K562 (cell line): ENCODE data around the gene SMIM45.

Source experiments
- ATAC-seq: fragments of 200-7000 bp; cut with Tn5 transposase; 3 replicates; pipeline ENCODE4 v1.9.1; 2020; ENCODE audit warnings: moderate library complexity
- BruUV-seq: library from RNA; stranded (reverse); fragments of 400-500 nt; replicated peaks from 2 replicates; lab custom pipeline; 2021; lab: Mats Ljungman, UMichigan
- CTCF ChIA-PET: fragments of 300-600 bp; formaldehyde crosslinking; extraction: SDS; loops from one replicate; lab custom pipeline; 2021; ENCODE audit warnings: low intra/inter-chr PET ratio; lab: Yijun Ruan, JAX
- POLR2A ChIA-PET: fragments of 300-600, 350-650 bp; sonication (Branson Sonifier 250); formaldehyde crosslinking; extraction: SDS; loops from one replicate; lab custom pipeline; 2021; ENCODE audit warnings: antibody characterized with exemption, inconsistent platforms; lab: Yijun Ruan, JAX
- DNase-seq, 4 experiments: peaks; one replicate each; pipeline versions ENCODE4 v3.0.0 to v3.0.0-alpha.2; 2011 to 2018; ENCODE audit warnings: low spot score in 3 of 4, mixed read lengths in 3 of 4; ENCODE audit errors: extremely low read depth in 1 of 4
- FAIRE-seq: peaks from 2 replicates; lab custom pipeline; 2011; peaks lifted over from hg19 to GRCh38; lab: Jason Lieb, UNC
- H2AFZ ChIP-seq: 2 replicates; pipeline ENCODE4 v1.6.0; 2011; ENCODE audit warnings: low read depth, low read length, control low read depth, inconsistent platforms
- H3K27ac ChIP-seq: fragments of 200-600 bp; 3 replicates; pipeline ENCODE4 v1.8.0; 2011; ENCODE audit warnings: low read depth, mild to moderate bottlenecking, control low read depth, inconsistent platforms, low read length, moderate library complexity, mixed read lengths; ENCODE audit errors: extremely low read depth
- H3K27me3 ChIP-seq, 2 experiments: fragments of 300-600 bp in 1 of 2; 2 replicates in 1 of 2; 3 replicates in 1 of 2; pipeline versions ENCODE4 v1.6.0 to v1.8.0; 2011; ENCODE audit warnings: inconsistent platforms in 2 of 2, low read length in 2 of 2, mild to moderate bottlenecking in 1 of 2, mixed read lengths in 1 of 2, moderate library complexity in 1 of 2; ENCODE audit not compliant: control insufficient read depth in 2 of 2, insufficient read depth in 2 of 2
- H3K36me3 ChIP-seq: fragments of 300-600 bp; 3 replicates; pipeline ENCODE4 v1.8.0; 2011; ENCODE audit warnings: mild to moderate bottlenecking, low read length, inconsistent platforms; ENCODE audit not compliant: control insufficient read depth, insufficient read depth
- H3K4me1 ChIP-seq, 2 experiments: fragments of 200-600 bp in 1 of 2; replicated peaks in 1 of 2; 2 replicates in 1 of 2; 3 replicates in 1 of 2; pipeline versions ENCODE4 v1.5.1 to v1.8.0; 2011; ENCODE audit warnings: inconsistent platforms in 2 of 2, low read length in 2 of 2, mild to moderate bottlenecking in 1 of 2, mixed read lengths in 1 of 2, moderate library complexity in 1 of 2; ENCODE audit not compliant: control insufficient read depth in 2 of 2, insufficient read depth in 2 of 2
- H3K4me2 ChIP-seq: 2 replicates; pipeline ENCODE4 v1.6.1; 2011; ENCODE audit warnings: low read length, control low read depth, inconsistent platforms, mixed read lengths; ENCODE audit not compliant: insufficient read depth
- H3K4me3 ChIP-seq: fragments of 200-600 bp; sonication (generic), shearing (Covaris generic); 2 replicates; pipeline ENCODE4 v1.5.1; 2016; ENCODE audit warnings: control low read depth, inconsistent platforms
- H3K79me2 ChIP-seq: fragments of 200-600 bp; 3 replicates; pipeline ENCODE4 v1.8.0; 2011; ENCODE audit warnings: low read length, inconsistent platforms; ENCODE audit not compliant: control insufficient read depth, insufficient read depth
- H3K9ac ChIP-seq, 2 experiments: 2 replicates each; pipeline versions ENCODE4 v1.6.0 to v1.6.1; 2011; ENCODE audit warnings: low read depth in 2 of 2, low read length in 2 of 2, control low read depth in 1 of 2, inconsistent platforms in 1 of 2, mild to moderate bottlenecking in 1 of 2, mixed read lengths in 1 of 2; ENCODE audit not compliant: insufficient read depth in 1 of 2
- H3K9me1 ChIP-seq: one replicate; pipeline ENCODE4 v1.6.0; 2011; ENCODE audit warnings: inconsistent platforms, mild to moderate bottlenecking, low read length, moderate library complexity; ENCODE audit not compliant: control insufficient read depth, insufficient read depth
- H3K9me3 ChIP-seq: replicated peaks from 2 replicates; pipeline ENCODE4 v1.5.1; 2011; ENCODE audit warnings: low read depth, low read length, inconsistent platforms; ENCODE audit not compliant: control insufficient read depth, insufficient read depth
- H4K20me1 ChIP-seq: replicated peaks from 2 replicates; pipeline ENCODE4 v1.6.1; 2011; ENCODE audit warnings: low read length, inconsistent platforms, mixed read lengths; ENCODE audit not compliant: control insufficient read depth, insufficient read depth
- ATF7 ChIP-seq: fragments of 450-650 bp; IDR thresholded peaks from 2 replicates; pipeline ENCODE4 v1.7.1; 2014; ENCODE audit warnings: mild to moderate bottlenecking, moderate library complexity
- CBFA2T2 ChIP-seq: fragments of 450-650 bp; conservative IDR thresholded peaks from 2 replicates; pipeline ENCODE4 v1.6.1; 2017; ENCODE audit warnings: mild to moderate bottlenecking
- E2F6 ChIP-seq, 2 experiments: IDR thresholded peaks; 2 replicates each; pipeline ENCODE4 v1.6.1; 2011; ENCODE audit warnings: borderline replicate concordance in 1 of 2, control low read depth in 1 of 2, low read depth in 1 of 2, low read length in 1 of 2, mild to moderate bottlenecking in 1 of 2, mixed read lengths in 1 of 2, moderate library complexity in 1 of 2; ENCODE audit not compliant: insufficient read depth in 1 of 2, insufficient read length in 1 of 2, poor library complexity in 1 of 2, severe bottlenecking in 1 of 2; ENCODE audit errors: extremely low read depth in 1 of 2
- ELF4 ChIP-seq: fragments of 450-650 bp; formaldehyde crosslinking; IDR thresholded peaks from 2 replicates; pipeline ENCODE4 v1.4.0; 2022; ENCODE audit warnings: missing genetic modification characterization
- GTF2B ChIP-seq: IDR thresholded peaks from 2 replicates; pipeline ENCODE4 v1.6.1; 2011; ENCODE audit not compliant: insufficient read length; ENCODE audit errors: extremely low read depth
- KDM5B ChIP-seq: fragments of 200-600 bp; sonication (generic); IDR thresholded peaks from 2 replicates; pipeline ENCODE4 v1.6.1; 2012; ENCODE audit warnings: low read depth, mild to moderate bottlenecking, moderate library complexity, low read length, control low read depth, inconsistent platforms; ENCODE audit not compliant: insufficient replicate concordance
- NONO ChIP-seq, 2 experiments: fragments of 200-400 bp in 1 of 2; fragments of 450-650 bp in 1 of 2; formaldehyde crosslinking in 1 of 2; IDR thresholded peaks; 2 replicates each; pipeline ENCODE4 v1.6.1; 2017; ENCODE audit warnings: low read depth in 2 of 2, mild to moderate bottlenecking in 2 of 2, moderate library complexity in 2 of 2, low read length in 1 of 2
- TOE1 ChIP-seq, 2 experiments: fragments of 450-650 bp in 1 of 2; sonication (generic) in 1 of 2; formaldehyde crosslinking in 1 of 2; IDR thresholded peaks; 2 replicates each; pipeline versions ENCODE4 v1.7.1 to v1.8.0; 2016 to 2022; ENCODE audit warnings: borderline replicate concordance in 2 of 2, mild to moderate bottlenecking in 2 of 2, antibody characterized with exemption in 1 of 2, inconsistent platforms in 1 of 2, low read depth in 1 of 2, missing genetic modification reagents in 1 of 2, moderate library complexity in 1 of 2
- YY1 ChIP-seq, 3 experiments: IDR thresholded peaks; 2 replicates each; pipeline ENCODE4 v1.6.1; 2011; ENCODE audit warnings: low read length in 2 of 3, mild to moderate bottlenecking in 2 of 3, moderate library complexity in 2 of 3, borderline replicate concordance in 1 of 3, control low read depth in 1 of 3, low read depth in 1 of 3; ENCODE audit not compliant: insufficient read depth in 3 of 3, insufficient replicate concordance in 2 of 3, control insufficient read depth in 1 of 3, insufficient read length in 1 of 3; ENCODE audit errors: extremely low read depth in 1 of 3
- ZNF121 ChIP-seq: sonication (generic); formaldehyde crosslinking; conservative IDR thresholded peaks from 2 replicates; pipeline ENCODE4 v1.8.0; 2022; ENCODE audit warnings: missing genetic modification reagents
- WGBS: fragments of 100-300 bp; shearing (Covaris generic); methylation state at CpG from one replicate; pipeline ENCODE4 v1.1.6; 2016; ENCODE audit warnings: low coverage, mixed read lengths; ENCODE audit not compliant: insufficient coverage; ENCODE audit errors: missing lambda C conversion rate; 5-methylcytosine and 5-hydroxymethylcytosine counted together
- in situ Hi-C: fragments of 300-500 bp; cut with MboI; formaldehyde crosslinking; loops from 4 replicates; pipeline ENCODE4 v1.15.0; 2018; ENCODE audit warnings: inconsistent platforms, mixed read lengths
- intact Hi-C: fragments of 100-400 bp; cut with micrococcal nuclease; formaldehyde crosslinking; loops from 2 replicates; pipeline ENCODE4 v1.14.2; 2022
- TF ChIP-seq, protein P1 (sequence below): sonication (generic); formaldehyde crosslinking; IDR thresholded peaks from 2 replicates; pipeline ENCODE4 v1.5.0; 2020; ENCODE audit warnings: missing genetic modification reagents

SMIM45 gene

DNA sequence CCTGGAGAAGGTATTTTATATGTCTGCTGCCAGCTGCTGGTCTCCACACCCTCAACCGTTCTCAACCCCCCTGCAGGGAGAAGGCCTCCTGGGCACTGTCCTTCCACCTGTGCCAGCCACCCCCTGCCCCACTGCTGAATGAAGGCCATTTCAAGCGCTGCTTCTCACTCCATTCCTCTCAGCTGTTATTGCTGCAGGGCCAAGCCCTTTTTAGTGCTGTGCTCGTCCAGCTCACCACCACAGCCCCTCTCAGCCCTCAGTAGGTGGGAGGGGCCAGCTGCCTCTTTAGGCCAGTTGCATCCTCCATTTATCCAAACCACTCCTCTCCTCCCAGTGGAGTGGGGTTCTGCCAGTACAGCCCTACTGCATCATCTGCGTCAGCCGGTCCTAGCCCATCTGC lies 44.9 kb downstream of the SMIM45 start (continued):
- no peak for TF ChIP-seq GTF2B
- TF ChIP-seq, all 486 proteins: peak for 0

GRCh38 chr22:41998361-41999261 lies 46.7 kb downstream of the SMIM45 start, which contains the start of gene WBP2NL:
Gene WBP2NL (plus strand): TSS chr22:41998788. CDS start chr22:41998819, 31 bp downstream.
- POLR2A ChIA-PET, result no interaction called here
- WGBS, result 57% methylated on average over 21 of the region's 71 CpGs
- no peak for FAIRE-seq
- H3K4me3 ChIP-seq, result no peak within 1 kb of the TSS
- peaks cover 7 to 39% of the 10 kb centered on the region in 2 experiments; a peak in 3 of 5 replicates for H3K27me3 ChIP-seq
- no TSS peak for BruUV-seq
- H3K4me2 ChIP-seq, result peak within 1 kb of the TSS; percentile 29; the same call in 1 of the 2 replicates
- H3K9me3 ChIP-seq, result no peaks in the 10 kb centered on the region
- H3K9me1 ChIP-seq, result no peaks in the 10 kb centered on the region
- no peaks in the 10 kb centered on the region for H4K20me1 ChIP-seq
- ATAC-seq, result peak; percentile 85
- H3K36me3 ChIP-seq, result no peaks in the 10 kb centered on the region
- H2AFZ ChIP-seq, result peak within 1 kb of the TSS; percentile 32; the same call in 1 of the 2 replicates
- in situ Hi-C loops (no loop called here), intact Hi-C loops (no loop called here)
- H3K9ac ChIP-seq, result no peak within 1 kb of the TSS
- H3K4me1 ChIP-seq, result peaks cover 0 to 6% of the 10 kb centered on the region in 2 experiments; a peak in 2 of 5 replicates
- CTCF ChIA-PET, result no interaction called here
- peak; percentile 34 to 78 (median 68) for DNase-seq
- H3K79me2 ChIP-seq, result no peaks in the 10 kb centered on the region
- no peak within 1 kb of the TSS for H3K27ac ChIP-seq
- TF ChIP-seq CBFA2T2 (0 out of 2 replicates have a peak, but pooled peaks have one; percentile 33), YY1 (IDR thresholded peaks at IDR 0.05; ENCODE audit: borderline replicate concordance in 1 of 3, control insufficient read depth in 1 of 3, extremely low read depth in 1 of 3, insufficient read depth in 3 of 3, insufficient read length in 1 of 3, insufficient replicate concordance in 2 of 3, low read depth in 1 of 3, low read length in 2 of 3) (peak in 2 of 3 experiments; percentile 37 to 77), ATF7 (peak; percentile 35; the same call in 1 of the 2 replicates), TOE1 (IDR thresholded peaks at IDR 0.05; ENCODE audit: borderline replicate concordance) (peak; percentile 79; the same call in 1 of the 2 replicates), TOE1 (CRISPR knock-in tag; IDR thresholded peaks at IDR 0.05; ENCODE audit: borderline replicate concordance, low read depth) (no peak), KDM5B (no peak), E2F6 (IDR thresholded peaks at IDR 0.05; ENCODE audit: borderline replicate concordance in 1 of 2, extremely low read depth in 1 of 2, insufficient read depth in 1 of 2, insufficient read length in 1 of 2, low read depth in 1 of 2, low read length in 1 of 2, poor library complexity in 1 of 2, severe bottlenecking in 1 of 2) (peak; percentile 36 to 61), ELF4 (CRISPR knock-in tag) (no peak), NONO (IDR thresholded peaks at IDR 0.05; ENCODE audit: low read depth in 2 of 2, low read length in 1 of 2) (no peak), ZNF121 (CRISPR knock-in tag) (no peak)
- TF ChIP-seq, protein P1, sequence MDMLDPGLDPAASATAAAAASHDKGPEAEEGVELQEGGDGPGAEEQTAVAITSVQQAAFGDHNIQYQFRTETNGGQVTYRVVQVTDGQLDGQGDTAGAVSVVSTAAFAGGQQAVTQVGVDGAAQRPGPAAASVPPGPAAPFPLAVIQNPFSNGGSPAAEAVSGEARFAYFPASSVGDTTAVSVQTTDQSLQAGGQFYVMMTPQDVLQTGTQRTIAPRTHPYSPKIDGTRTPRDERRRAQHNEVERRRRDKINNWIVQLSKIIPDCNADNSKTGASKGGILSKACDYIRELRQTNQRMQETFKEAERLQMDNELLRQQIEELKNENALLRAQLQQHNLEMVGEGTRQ (CRISPR knock-in tag), result peak; percentile 86
